Mammary epithelial cell (primary cell): Measurements from ENCODE around the gene CHPF.

Experiments used
- CTCF ChIP-seq, 2 donors: IDR thresholded peaks in 1 of 2; conservative IDR thresholded peaks in 1 of 2; 2 replicates each; pipeline ENCODE4 v1.5.1; 2011 to 2012; ENCODE audit warnings: inconsistent platforms in 2 of 2, low read length in 2 of 2, mild to moderate bottlenecking in 2 of 2, control low read depth in 1 of 2, low read depth in 1 of 2; ENCODE audit not compliant: insufficient read depth in 1 of 2; ENCODE audit errors: extremely low read depth in 1 of 2
- EZH2 ChIP-seq: IDR thresholded peaks from 2 replicates; pipeline ENCODE4 v1.6.1; 2012; ENCODE audit warnings: low read length, inconsistent platforms, borderline replicate concordance

GRCh38 chr2:219527472-219527871 lies 16.1 kb downstream of the CHPF start:
- TF ChIP-seq CTCF (conservative IDR thresholded peaks at IDR 0.05 in 1 of 2, IDR thresholded peaks at IDR 0.05 in 1 of 2; ENCODE audit: extremely low read depth in 1 of 2, insufficient read depth in 1 of 2, low read depth in 1 of 2, low read length in 2 of 2) (no peak), EZH2 (no peak)
